ENCODE measurements around the gene TGFBR2.

The TGFBR2 gene

GRCh38 chr3:30631243-30631904 is 25.0 kb downstream of the TGFBR2 start:
- TF ChIP-seq CTCF (IDR thresholded peaks at IDR 0.05; ENCODE audit: low read depth, low read length) = no peak
- H3K4me3 ChIP-seq (ENCODE audit: low read depth, low read length) = no peak overlapping the region
- in situ Hi-C loops (cut with HindIII; ENCODE audit: low sequenced_read_pairs) = no loop called here
- no peak for DNase-seq (ENCODE audit: low read depth, low spot score)

GRCh38 chr3:30632065-30632464 is 25.7 kb downstream of the TGFBR2 start:
- no peak for DNase-seq (ENCODE audit: low read depth, low spot score)
- H3K4me3 ChIP-seq (ENCODE audit: low read depth, low read length) = no peak overlapping the region
- in situ Hi-C loops (cut with HindIII; ENCODE audit: low sequenced_read_pairs) = no loop called here
- TF ChIP-seq CTCF (IDR thresholded peaks at IDR 0.05; ENCODE audit: low read depth, low read length) = no peak

- no peak for TF ChIP-seq CTCF (IDR thresholded peaks at IDR 0.05; ENCODE audit: low read depth, low read length)
- no peak overlapping the region for H3K4me3 ChIP-seq (ENCODE audit: low read depth, low read length)
- no peak for DNase-seq (ENCODE audit: low read depth, low spot score)
- in situ Hi-C loops (cut with HindIII; ENCODE audit: low sequenced_read_pairs) = no loop called here
Observed at GRCh38 chr3:30632521-30632920, 26.1 kb downstream of the TGFBR2 start.

GRCh38 chr3:30633718-30634117 is 27.3 kb downstream of the TGFBR2 start:
- in situ Hi-C loops (cut with HindIII; ENCODE audit: low sequenced_read_pairs) = no loop called here
- DNase-seq (ENCODE audit: low read depth, low spot score) = no peak
- no peak for TF ChIP-seq CTCF (IDR thresholded peaks at IDR 0.05; ENCODE audit: low read depth, low read length)
- no peak overlapping the region for H3K4me3 ChIP-seq (ENCODE audit: low read depth, low read length)

GRCh38 chr3:30634761-30635735 is 28.6 kb downstream of the TGFBR2 start:
- H3K4me3 ChIP-seq (ENCODE audit: low read depth, low read length) = no peak overlapping the region
- DNase-seq (ENCODE audit: low read depth, low spot score) = no peak
- in situ Hi-C loops (cut with HindIII; ENCODE audit: low sequenced_read_pairs) = no loop called here
- no peak for TF ChIP-seq CTCF (IDR thresholded peaks at IDR 0.05; ENCODE audit: low read depth, low read length)

- H3K4me3 ChIP-seq (ENCODE audit: low read depth, low read length) = no peak overlapping the region
- TF ChIP-seq CTCF (IDR thresholded peaks at IDR 0.05; ENCODE audit: low read depth, low read length) = no peak
- in situ Hi-C loops (cut with HindIII; ENCODE audit: low sequenced_read_pairs) = no loop called here
- DNase-seq (ENCODE audit: low read depth, low spot score) = no peak
Observed at GRCh38 chr3:30637310-30638219, 31.2 kb downstream of the TGFBR2 start.

All from astrocyte of the spinal cord (primary cell).